Subcutaneous adipose tissue (tissue), 4 donors: ENCODE data around the gene LMLN. TPM values are rescaled to one million over a fixed set of nuclear protein-coding genes. Genes with fewer than 3 reads are reported as not detected.

ENCODE experiments used
- total RNA-seq, 4 donors: library from RNA; depleted of rRNA; stranded (reverse); fragments of >200 nt; gene quantifications; one replicate each; pipeline ENCODE4 v1.1.0, GENCODE V29; 2016
- TF ChIP-seq, protein P1 (sequence below): fragments of 450-650 bp; IDR thresholded peaks from one replicate; pipeline ENCODE4 v1.5.1; 2016; ENCODE audit warnings: low read depth, mild to moderate bottlenecking, control low read depth, antibody characterized with exemption, moderate library complexity

The LMLN gene
- total RNA-seq, 4 donors from 2014 or later: 2.3 to 8.0 (median 6.6) TPM

DNA sequence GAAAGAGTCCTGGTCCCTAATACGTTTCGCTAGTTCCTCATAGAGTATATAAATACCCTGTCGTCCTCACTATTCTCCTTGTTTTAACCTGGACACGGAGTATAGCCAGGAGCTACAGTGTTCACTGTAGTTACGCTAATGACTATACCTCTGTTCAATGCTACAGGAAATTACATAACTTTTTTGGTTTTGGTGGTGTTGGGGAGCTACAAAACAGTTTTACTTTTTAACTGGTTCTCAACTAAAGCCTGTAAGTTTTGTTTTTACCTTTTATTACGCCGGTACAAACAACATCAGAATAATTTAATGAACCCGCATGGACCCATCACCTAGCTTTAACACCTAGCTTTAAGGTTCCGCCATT, 1.5 kb downstream of the LMLN start:
- TF ChIP-seq, protein P1, sequence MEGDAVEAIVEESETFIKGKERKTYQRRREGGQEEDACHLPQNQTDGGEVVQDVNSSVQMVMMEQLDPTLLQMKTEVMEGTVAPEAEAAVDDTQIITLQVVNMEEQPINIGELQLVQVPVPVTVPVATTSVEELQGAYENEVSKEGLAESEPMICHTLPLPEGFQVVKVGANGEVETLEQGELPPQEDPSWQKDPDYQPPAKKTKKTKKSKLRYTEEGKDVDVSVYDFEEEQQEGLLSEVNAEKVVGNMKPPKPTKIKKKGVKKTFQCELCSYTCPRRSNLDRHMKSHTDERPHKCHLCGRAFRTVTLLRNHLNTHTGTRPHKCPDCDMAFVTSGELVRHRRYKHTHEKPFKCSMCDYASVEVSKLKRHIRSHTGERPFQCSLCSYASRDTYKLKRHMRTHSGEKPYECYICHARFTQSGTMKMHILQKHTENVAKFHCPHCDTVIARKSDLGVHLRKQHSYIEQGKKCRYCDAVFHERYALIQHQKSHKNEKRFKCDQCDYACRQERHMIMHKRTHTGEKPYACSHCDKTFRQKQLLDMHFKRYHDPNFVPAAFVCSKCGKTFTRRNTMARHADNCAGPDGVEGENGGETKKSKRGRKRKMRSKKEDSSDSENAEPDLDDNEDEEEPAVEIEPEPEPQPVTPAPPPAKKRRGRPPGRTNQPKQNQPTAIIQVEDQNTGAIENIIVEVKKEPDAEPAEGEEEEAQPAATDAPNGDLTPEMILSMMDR: no peak

DNA sequence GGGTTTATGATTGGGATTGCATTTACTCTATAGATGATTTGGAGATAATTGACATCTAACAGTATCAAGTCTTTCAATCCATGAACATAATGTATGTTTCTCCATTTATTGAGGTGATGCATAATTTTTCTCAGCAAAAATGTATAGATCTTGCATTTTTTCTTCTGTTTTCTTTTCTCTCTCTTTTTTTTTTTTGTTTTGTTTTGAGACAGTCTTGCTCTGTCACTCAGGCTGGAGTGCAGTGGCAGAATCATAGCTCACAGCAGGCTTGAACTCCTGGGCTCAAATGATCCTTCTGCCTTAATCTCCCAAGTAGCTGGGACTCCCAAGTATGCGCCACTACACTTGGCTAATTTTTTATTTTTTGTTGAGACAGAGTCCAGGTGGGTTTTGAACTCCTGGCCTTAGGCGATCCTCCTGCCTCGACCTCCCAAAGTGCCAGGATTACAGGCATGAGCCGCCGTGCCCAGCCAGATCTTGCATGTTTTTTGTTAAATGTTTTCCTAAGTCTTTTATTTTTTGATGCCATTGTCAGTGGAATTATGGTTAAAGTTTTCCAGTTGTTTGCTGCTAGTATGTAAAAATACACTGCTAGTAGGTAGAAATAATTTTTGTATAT, 3.1 kb downstream of the LMLN start:
- TF ChIP-seq, protein P1: no peak

DNA sequence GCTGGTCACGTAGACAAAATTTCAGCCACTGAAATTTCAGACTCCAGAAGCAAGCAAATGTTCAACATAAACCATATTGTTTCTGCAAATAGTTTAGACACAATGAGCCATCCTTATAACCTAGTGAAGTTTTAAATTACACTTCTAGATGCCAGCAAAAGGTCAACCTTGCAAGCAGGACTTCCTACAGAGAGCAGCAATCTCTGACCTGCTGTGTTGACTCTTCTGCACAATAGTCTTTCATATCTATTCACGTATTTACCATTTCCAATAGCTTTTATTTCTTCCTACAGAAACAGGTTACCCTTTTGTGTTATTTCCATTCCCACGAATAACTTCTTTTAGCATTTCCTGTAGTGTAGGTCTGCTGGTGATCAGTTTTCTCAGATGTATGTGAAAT, 10.6 kb downstream of the LMLN start:
- TF ChIP-seq, protein P1: no peak

DNA sequence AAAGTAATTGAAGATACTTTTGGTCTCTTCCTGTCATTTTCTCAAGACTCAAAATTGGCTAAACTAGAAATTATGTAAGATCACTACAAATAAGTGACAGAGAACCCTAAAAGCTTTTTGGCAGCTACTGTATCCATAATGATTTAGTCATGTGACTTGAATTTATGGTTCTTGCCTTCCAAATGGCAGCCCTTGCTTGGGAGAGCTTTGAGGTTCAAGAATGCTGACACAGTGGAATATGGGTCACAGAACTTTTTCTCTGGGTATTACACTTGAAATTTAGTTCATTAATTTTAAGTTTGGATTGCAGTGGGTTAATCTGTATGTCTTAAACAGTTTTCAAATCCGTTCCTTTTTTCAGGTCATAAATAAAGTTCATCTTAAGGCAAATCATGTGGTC, 14.0 kb downstream of the LMLN start:
- TF ChIP-seq, protein P1: no peak

DNA sequence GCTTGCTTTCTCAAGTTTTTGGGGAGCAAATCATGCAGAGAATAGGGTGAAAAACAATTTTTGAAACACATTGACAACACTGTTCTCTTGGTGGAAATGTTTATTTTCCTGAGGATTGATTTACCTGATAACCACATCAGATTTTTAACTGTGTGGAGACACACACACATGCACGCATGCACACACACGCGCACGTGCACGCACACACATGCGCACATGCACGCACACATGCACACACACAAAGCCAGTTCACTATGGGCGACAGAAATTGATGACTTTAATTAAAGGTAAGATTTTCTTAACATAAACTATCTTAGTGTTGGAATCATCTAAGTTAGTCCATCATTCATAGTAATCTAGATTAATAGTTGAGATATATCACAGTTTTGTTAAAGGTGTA, 15.3 kb downstream of the LMLN start:
- TF ChIP-seq, protein P1: no peak

DNA sequence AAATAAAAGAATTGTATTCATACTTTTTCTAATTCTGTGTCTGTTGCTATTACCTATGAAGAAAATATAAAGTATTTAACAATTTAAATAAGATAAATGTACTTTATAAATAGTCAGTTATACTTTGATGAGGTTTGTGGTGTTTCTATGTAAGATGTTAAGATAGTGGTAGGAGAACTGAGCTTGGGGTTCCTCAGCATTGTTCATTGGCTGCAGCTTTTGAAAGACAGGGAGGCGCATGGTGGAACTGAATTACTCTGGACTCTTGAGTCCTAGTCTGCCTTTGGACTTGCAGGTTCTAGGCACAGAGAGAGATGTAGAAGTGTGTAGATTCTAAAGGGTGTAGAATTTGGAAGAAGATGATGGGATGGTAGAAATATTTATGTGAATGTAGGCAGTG, 23.1 kb downstream of the LMLN start:
- TF ChIP-seq, protein P1: no peak

DNA sequence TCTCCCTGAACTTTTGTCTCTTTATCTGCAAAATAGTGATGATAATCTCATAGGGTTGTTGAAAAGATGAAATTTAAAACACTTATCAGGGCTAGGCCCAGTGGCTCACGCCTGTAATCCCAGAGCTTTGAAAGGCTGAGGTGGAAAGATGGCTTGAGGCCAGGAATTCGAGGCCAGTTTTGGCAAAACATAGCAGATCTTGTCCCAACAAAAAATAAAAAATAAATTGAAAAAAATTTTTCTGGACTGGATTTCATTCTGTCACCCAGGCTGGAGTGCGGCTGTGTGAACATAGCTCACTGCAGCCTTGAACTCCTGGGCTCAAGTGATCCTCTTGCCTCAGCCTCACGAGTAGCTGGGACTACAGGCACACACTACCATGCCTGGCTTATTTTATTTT, 29.6 kb downstream of the LMLN start:
- TF ChIP-seq, protein P1: no peak
